Myocyte (in vitro differentiated cells): ENCODE results near the gene ITPA. TPM values are rescaled to one million over a fixed set of nuclear protein-coding genes. Genes with fewer than 3 reads are reported as not detected.

Experiments
- DNase-seq: peaks from one replicate; pipeline ENCODE4 v3.0.0-alpha.2; 2012; ENCODE audit warnings: low read depth
- total RNA-seq: library from RNA; depleted of rRNA; stranded (reverse); fragments of >200 nt; gene quantifications from 2 replicates; pipeline ENCODE4 v1.2.3, GENCODE V29; 2014

The ITPA gene
- total RNA-seq, 1 donor from 2014 or later, result 52.9 TPM

- no peak for DNase-seq
These were observed 34.5 kb downstream of the ITPA start for GRCh38 chr20:3243718-3244358.

GRCh38 chr20:3244613-3245012, 35.3 kb downstream of the ITPA start:
- DNase-seq, result no peak

- no peak for DNase-seq
These were observed 35.9 kb downstream of the ITPA start for GRCh38 chr20:3245156-3245555.

- DNase-seq, result no peak
These were observed 36.4 kb downstream of the ITPA start for GRCh38 chr20:3245711-3246110.

GRCh38 chr20:3246682-3247081, 37.4 kb downstream of the ITPA start:
- no peak for DNase-seq

GRCh38 chr20:3247638-3248037, 38.3 kb downstream of the ITPA start:
- no peak for DNase-seq

- DNase-seq, result no peak
These were observed 39.1 kb downstream of the ITPA start for GRCh38 chr20:3248167-3248992.

GRCh38 chr20:3248993-3249347, 39.7 kb downstream of the ITPA start:
- no peak for DNase-seq

- peak; percentile 19 for DNase-seq
These were observed 40.8 kb downstream of the ITPA start for GRCh38 chr20:3250091-3250504.

- no peak for DNase-seq
These were observed 42.5 kb downstream of the ITPA start for GRCh38 chr20:3251806-3252205.

- no peak for DNase-seq
These were observed 46.4 kb downstream of the ITPA start for GRCh38 chr20:3255728-3256127.

GRCh38 chr20:3258429-3258828, 49.1 kb downstream of the ITPA start:
- no peak for DNase-seq

- DNase-seq, result no peak
These were observed 53.3 kb downstream of the ITPA start for GRCh38 chr20:3262566-3262965.

- no peak for DNase-seq
These were observed 60.8 kb downstream of the ITPA start for GRCh38 chr20:3270051-3270450.

- no peak for DNase-seq
These were observed 64.1 kb downstream of the ITPA start for GRCh38 chr20:3273371-3273770.

Other genes with a start within 250 kb of the ITPA start
- gene GNRH2, start 165.9 kb upstream of the ITPA start, total RNA-seq, result not detected in 2 replicates
- 51.2 and 56.8 TPM in 2 replicates for gene MRPS26, start 163.4 kb upstream of the ITPA start, total RNA-seq
- gene OXT, start 137.9 kb upstream of the ITPA start, total RNA-seq, result not detected in 2 replicates
- gene AVP, start 124.8 kb upstream of the ITPA start, total RNA-seq, result not detected in 2 replicates
- 24.6 and 26.5 TPM in 2 replicates for gene FASTKD5, start 49.6 kb upstream of the ITPA start, total RNA-seq
- 5.2 and 6.1 TPM in 2 replicates for gene UBOX5, start 49.6 kb upstream of the ITPA start, total RNA-seq
- 5.8 and 8.5 TPM in 2 replicates for gene LZTS3, start 35.9 kb upstream of the ITPA start, total RNA-seq
- 55.0 and 58.7 TPM in 2 replicates for gene DDRGK1, start 4.8 kb upstream of the ITPA start, total RNA-seq
- gene SLC4A11, start 29.7 kb downstream of the ITPA start, total RNA-seq, result 10.3 and 12.2 TPM in 2 replicates
- 9.4 and 10.6 TPM in 2 replicates for gene DNAAF9, start 198.2 kb downstream of the ITPA start, total RNA-seq